SK-N-SH treated with all-trans-retinoic acid at 6 μM for 48 hours (cell line): Measurements from ENCODE around the gene DDX10.

Experiments used
- ATAC-seq: fragments of 200-7000 bp; cut with Tn5 transposase; 3 replicates; pipeline ENCODE4 v1.9.1; 2020; ENCODE audit warnings: mild to moderate bottlenecking, moderate library complexity
- ARNTL ChIP-seq: fragments of 450-650 bp; formaldehyde crosslinking; IDR thresholded peaks from 2 replicates; pipeline ENCODE4 v1.5.0; 2020; ENCODE audit warnings: low read depth, mild to moderate bottlenecking, moderate library complexity, borderline replicate concordance
- BACH2 ChIP-seq: fragments of 250-450 bp; sonication (Bioruptor Pico); IDR thresholded peaks from 2 replicates; pipeline ENCODE4 v1.9.0; 2021; ENCODE audit warnings: mild to moderate bottlenecking, borderline replicate concordance
- CSDC2 ChIP-seq: fragments of 250-450 bp; sonication (Bioruptor Pico); IDR thresholded peaks from 2 replicates; pipeline ENCODE4 v1.5.0; 2020; ENCODE audit warnings: mild to moderate bottlenecking, moderate library complexity
- ESRRG ChIP-seq: fragments of 250-450 bp; sonication (Bioruptor Pico); IDR thresholded peaks from 2 replicates; pipeline ENCODE4 v1.6.1; 2021; ENCODE audit warnings: mild to moderate bottlenecking
- GLIS3 ChIP-seq: fragments of 250-450 bp; sonication (Bioruptor Pico); IDR thresholded peaks from 2 replicates; pipeline ENCODE4 v1.5.0; 2020; ENCODE audit warnings: mild to moderate bottlenecking, moderate library complexity
- ISL1 ChIP-seq: fragments of 250-450 bp; sonication (Bioruptor Pico); IDR thresholded peaks from 2 replicates; pipeline ENCODE4 v2.1.2; 2022; ENCODE audit warnings: mild to moderate bottlenecking, moderate library complexity
- OSR1 ChIP-seq: fragments of 250-450 bp; sonication (Bioruptor Pico); IDR thresholded peaks from 2 replicates; pipeline ENCODE4 v1.8.0; 2022; ENCODE audit warnings: moderate library complexity, mild to moderate bottlenecking, inconsistent platforms
- PPARA ChIP-seq: fragments of 250-450 bp; sonication (Bioruptor Pico); IDR thresholded peaks from 2 replicates; pipeline ENCODE4 v1.5.0; 2020; ENCODE audit warnings: mild to moderate bottlenecking, borderline replicate concordance
- RARB ChIP-seq: fragments of 250-450 bp; sonication (Bioruptor Pico); IDR thresholded peaks from 2 replicates; pipeline ENCODE4 v1.8.0; 2021; ENCODE audit warnings: mild to moderate bottlenecking, moderate library complexity
- SNAI2 ChIP-seq: fragments of 250-450 bp; sonication (Bioruptor Pico); IDR thresholded peaks from 2 replicates; pipeline ENCODE4 v1.5.0; 2020; ENCODE audit warnings: mild to moderate bottlenecking, moderate library complexity
- TCF4 ChIP-seq: fragments of 250-450 bp; sonication (Bioruptor Pico); IDR thresholded peaks from 2 replicates; pipeline ENCODE4 v1.8.0; 2021; ENCODE audit warnings: mild to moderate bottlenecking, moderate library complexity, borderline replicate concordance
- ZFP3 ChIP-seq: fragments of 250-450 bp; sonication (Bioruptor Pico); IDR thresholded peaks from 2 replicates; pipeline ENCODE4 v1.5.0; 2020; ENCODE audit warnings: mild to moderate bottlenecking, moderate library complexity
- ZFP30 ChIP-seq: fragments of 450-650 bp; formaldehyde crosslinking; IDR thresholded peaks from 2 replicates; pipeline ENCODE4 v1.5.0; 2022; ENCODE audit warnings: mild to moderate bottlenecking, moderate library complexity
- ZNF70 ChIP-seq: fragments of 450-650 bp; formaldehyde crosslinking; IDR thresholded peaks from 2 replicates; pipeline ENCODE4 v1.5.0; 2020; ENCODE audit warnings: mild to moderate bottlenecking, moderate library complexity
- ZNF8 ChIP-seq: fragments of 450-650 bp; formaldehyde crosslinking; IDR thresholded peaks from 2 replicates; pipeline ENCODE4 v1.5.0; 2020; ENCODE audit warnings: mild to moderate bottlenecking, moderate library complexity
- TF ChIP-seq, protein P1 (sequence below): fragments of 250-450 bp; sonication (Bioruptor Pico); IDR thresholded peaks from 2 replicates; pipeline ENCODE4 v1.5.0; 2020; ENCODE audit warnings: mild to moderate bottlenecking, moderate library complexity
- TF ChIP-seq, protein P2 (sequence below): fragments of 250-450 bp; sonication (Bioruptor Pico); IDR thresholded peaks from 2 replicates; pipeline ENCODE4 v1.5.1; 2020; ENCODE audit warnings: low read depth, mild to moderate bottlenecking, moderate library complexity
- TF ChIP-seq, protein P3 (sequence below): fragments of 250-450 bp; sonication (Bioruptor Pico); IDR thresholded peaks from 2 replicates; pipeline ENCODE4 v1.8.0; 2021; ENCODE audit warnings: low read depth, mild to moderate bottlenecking, moderate library complexity, borderline replicate concordance
- TF ChIP-seq, protein P4 (sequence below): fragments of 250-450 bp; sonication (Bioruptor Pico); IDR thresholded peaks from 2 replicates; pipeline ENCODE4 v1.5.1; 2021; ENCODE audit warnings: mild to moderate bottlenecking, moderate library complexity
- TF ChIP-seq, protein P5 (sequence below): fragments of 250-450 bp; sonication (Bioruptor Pico); IDR thresholded peaks from 2 replicates; pipeline ENCODE4 v1.8.0; 2020; ENCODE audit warnings: mild to moderate bottlenecking, moderate library complexity, borderline replicate concordance

Gene DDX10

DNA sequence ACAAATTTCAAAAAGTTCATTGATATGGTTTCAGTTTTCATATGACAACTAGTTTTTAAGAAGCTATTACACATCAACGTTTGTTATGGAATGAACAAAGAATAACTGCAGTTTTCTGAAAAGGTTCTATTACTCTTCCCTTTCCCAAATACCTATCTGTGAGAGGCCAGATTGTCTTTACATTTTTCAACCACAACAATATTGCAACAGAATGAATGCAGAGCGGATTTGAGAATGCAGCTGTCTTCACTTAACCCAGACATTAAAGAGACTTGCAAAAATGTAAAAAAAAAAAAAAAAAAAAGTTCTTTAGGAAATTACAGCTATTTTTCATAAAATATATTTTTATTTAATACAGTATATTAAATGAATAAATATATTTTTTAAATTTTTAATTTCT lies 250.8 kb downstream of the DDX10 start:
- ATAC-seq: no peak
- TF ChIP-seq ZFP3 (no peak), ISL1 (CRISPR knock-in tag) (no peak), TCF4 (CRISPR knock-in tag) (no peak), ARNTL (CRISPR knock-in tag) (no peak), GLIS3 (CRISPR knock-in tag) (no peak), PPARA (CRISPR knock-in tag) (no peak), BACH2 (CRISPR knock-in tag) (no peak), ZNF8 (CRISPR knock-in tag) (no peak)
- TF ChIP-seq, protein P1, sequence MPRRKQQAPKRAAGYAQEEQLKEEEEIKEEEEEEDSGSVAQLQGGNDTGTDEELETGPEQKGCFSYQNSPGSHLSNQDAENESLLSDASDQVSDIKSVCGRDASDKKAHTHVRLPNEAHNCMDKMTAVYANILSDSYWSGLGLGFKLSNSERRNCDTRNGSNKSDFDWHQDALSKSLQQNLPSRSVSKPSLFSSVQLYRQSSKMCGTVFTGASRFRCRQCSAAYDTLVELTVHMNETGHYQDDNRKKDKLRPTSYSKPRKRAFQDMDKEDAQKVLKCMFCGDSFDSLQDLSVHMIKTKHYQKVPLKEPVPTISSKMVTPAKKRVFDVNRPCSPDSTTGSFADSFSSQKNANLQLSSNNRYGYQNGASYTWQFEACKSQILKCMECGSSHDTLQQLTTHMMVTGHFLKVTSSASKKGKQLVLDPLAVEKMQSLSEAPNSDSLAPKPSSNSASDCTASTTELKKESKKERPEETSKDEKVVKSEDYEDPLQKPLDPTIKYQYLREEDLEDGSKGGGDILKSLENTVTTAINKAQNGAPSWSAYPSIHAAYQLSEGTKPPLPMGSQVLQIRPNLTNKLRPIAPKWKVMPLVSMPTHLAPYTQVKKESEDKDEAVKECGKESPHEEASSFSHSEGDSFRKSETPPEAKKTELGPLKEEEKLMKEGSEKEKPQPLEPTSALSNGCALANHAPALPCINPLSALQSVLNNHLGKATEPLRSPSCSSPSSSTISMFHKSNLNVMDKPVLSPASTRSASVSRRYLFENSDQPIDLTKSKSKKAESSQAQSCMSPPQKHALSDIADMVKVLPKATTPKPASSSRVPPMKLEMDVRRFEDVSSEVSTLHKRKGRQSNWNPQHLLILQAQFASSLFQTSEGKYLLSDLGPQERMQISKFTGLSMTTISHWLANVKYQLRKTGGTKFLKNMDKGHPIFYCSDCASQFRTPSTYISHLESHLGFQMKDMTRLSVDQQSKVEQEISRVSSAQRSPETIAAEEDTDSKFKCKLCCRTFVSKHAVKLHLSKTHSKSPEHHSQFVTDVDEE (CRISPR knock-in tag): no peak
- TF ChIP-seq, protein P2, sequence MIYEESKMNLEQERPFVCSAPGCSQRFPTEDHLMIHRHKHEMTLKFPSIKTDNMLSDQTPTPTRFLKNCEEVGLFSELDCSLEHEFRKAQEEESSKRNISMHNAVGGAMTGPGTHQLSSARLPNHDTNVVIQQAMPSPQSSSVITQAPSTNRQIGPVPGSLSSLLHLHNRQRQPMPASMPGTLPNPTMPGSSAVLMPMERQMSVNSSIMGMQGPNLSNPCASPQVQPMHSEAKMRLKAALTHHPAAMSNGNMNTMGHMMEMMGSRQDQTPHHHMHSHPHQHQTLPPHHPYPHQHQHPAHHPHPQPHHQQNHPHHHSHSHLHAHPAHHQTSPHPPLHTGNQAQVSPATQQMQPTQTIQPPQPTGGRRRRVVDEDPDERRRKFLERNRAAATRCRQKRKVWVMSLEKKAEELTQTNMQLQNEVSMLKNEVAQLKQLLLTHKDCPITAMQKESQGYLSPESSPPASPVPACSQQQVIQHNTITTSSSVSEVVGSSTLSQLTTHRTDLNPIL: no peak
- TF ChIP-seq, protein P3, sequence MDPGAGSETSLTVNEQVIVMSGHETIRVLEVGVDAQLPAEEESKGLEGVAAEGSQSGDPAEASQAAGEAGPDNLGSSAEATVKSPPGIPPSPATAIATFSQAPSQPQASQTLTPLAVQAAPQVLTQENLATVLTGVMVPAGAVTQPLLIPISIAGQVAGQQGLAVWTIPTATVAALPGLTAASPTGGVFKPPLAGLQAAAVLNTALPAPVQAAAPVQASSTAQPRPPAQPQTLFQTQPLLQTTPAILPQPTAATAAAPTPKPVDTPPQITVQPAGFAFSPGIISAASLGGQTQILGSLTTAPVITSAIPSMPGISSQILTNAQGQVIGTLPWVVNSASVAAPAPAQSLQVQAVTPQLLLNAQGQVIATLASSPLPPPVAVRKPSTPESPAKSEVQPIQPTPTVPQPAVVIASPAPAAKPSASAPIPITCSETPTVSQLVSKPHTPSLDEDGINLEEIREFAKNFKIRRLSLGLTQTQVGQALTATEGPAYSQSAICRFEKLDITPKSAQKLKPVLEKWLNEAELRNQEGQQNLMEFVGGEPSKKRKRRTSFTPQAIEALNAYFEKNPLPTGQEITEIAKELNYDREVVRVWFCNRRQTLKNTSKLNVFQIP (CRISPR knock-in tag): no peak
- TF ChIP-seq, protein P4, sequence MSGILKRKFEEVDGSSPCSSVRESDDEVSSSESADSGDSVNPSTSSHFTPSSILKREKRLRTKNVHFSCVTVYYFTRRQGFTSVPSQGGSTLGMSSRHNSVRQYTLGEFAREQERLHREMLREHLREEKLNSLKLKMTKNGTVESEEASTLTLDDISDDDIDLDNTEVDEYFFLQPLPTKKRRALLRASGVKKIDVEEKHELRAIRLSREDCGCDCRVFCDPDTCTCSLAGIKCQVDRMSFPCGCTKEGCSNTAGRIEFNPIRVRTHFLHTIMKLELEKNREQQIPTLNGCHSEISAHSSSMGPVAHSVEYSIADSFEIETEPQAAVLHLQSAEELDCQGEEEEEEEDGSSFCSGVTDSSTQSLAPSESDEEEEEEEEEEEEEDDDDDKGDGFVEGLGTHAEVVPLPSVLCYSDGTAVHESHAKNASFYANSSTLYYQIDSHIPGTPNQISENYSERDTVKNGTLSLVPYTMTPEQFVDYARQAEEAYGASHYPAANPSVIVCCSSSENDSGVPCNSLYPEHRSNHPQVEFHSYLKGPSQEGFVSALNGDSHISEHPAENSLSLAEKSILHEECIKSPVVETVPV (CRISPR knock-in tag): no peak
- TF ChIP-seq, all 23 proteins: peak for 0

DNA sequence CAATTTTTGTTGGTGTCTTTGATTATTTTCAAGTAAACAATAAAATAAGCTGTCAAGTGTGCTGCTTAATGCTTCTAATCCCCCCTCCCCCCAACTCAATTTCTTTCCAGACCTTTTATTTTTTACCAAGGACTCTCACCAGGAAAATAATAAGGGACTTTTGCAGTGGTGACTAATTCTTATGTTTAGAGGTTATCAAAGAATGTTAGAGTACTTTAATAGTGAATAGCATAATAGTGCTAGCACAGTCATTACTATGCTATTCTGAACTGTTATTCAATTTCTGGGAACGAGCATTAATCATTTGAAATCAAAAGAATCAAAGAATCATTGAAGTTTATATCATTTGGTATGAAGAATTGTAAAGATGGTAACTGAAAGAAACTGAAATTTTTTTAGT lies 251.4 kb downstream of the DDX10 start:
- TF ChIP-seq, protein P4 (CRISPR knock-in tag): no peak
- TF ChIP-seq PPARA (CRISPR knock-in tag) (no peak), SNAI2 (no peak), TCF4 (CRISPR knock-in tag) (no peak), BACH2 (CRISPR knock-in tag) (no peak), ARNTL (CRISPR knock-in tag) (no peak), ISL1 (CRISPR knock-in tag) (no peak), ZNF8 (CRISPR knock-in tag) (no peak), GLIS3 (CRISPR knock-in tag) (no peak)
- TF ChIP-seq, protein P2: no peak
- TF ChIP-seq, protein P3 (CRISPR knock-in tag): no peak
- ATAC-seq: peak; percentile 59; the same call in 2 of the 3 replicates

DNA sequence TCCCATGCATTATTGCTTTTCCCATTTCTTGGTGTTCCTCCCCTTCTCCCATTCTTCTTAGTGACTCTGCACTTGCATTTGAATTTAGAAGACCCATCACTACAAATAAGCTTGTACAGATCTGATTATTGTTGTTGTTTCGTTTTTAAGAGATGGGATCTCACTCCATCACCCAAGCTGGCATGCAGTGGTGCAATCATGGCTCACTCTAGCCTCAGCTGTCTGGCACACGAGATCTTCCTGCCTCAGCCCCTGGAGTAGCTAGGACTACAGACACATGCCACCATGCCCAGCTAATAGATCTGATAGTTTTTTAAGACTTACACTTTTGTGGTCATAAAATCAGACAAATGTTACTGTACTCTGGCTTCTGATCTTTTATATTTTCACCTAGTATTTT lies 252.1 kb downstream of the DDX10 start:
- ATAC-seq: peak; percentile 58
- no peak for TF ChIP-seq GLIS3 (CRISPR knock-in tag)
- no peak for TF ChIP-seq ESRRG (CRISPR knock-in tag)
- no peak for TF ChIP-seq PPARA (CRISPR knock-in tag)
- TF ChIP-seq, protein P4 (CRISPR knock-in tag): no peak
- no peak for TF ChIP-seq OSR1
- no peak for TF ChIP-seq ISL1 (CRISPR knock-in tag)
- TF ChIP-seq ZNF70: no peak
- no peak for TF ChIP-seq RARB (CRISPR knock-in tag)
- no peak for TF ChIP-seq SNAI2
- TF ChIP-seq, protein P5, sequence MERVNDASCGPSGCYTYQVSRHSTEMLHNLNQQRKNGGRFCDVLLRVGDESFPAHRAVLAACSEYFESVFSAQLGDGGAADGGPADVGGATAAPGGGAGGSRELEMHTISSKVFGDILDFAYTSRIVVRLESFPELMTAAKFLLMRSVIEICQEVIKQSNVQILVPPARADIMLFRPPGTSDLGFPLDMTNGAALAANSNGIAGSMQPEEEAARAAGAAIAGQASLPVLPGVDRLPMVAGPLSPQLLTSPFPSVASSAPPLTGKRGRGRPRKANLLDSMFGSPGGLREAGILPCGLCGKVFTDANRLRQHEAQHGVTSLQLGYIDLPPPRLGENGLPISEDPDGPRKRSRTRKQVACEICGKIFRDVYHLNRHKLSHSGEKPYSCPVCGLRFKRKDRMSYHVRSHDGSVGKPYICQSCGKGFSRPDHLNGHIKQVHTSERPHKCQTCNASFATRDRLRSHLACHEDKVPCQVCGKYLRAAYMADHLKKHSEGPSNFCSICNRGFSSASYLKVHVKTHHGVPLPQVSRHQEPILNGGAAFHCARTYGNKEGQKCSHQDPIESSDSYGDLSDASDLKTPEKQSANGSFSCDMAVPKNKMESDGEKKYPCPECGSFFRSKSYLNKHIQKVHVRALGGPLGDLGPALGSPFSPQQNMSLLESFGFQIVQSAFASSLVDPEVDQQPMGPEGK (CRISPR knock-in tag): no peak
- TF ChIP-seq CSDC2 (CRISPR knock-in tag): no peak
- TF ChIP-seq ZNF8 (CRISPR knock-in tag): no peak
- TF ChIP-seq ZFP30 (CRISPR knock-in tag): no peak
